GM18519 (cell line): Measurements from ENCODE around the gene PRDM16.
"Not testable (repeated sequence)": the region's sequence is repeated elsewhere in the genome, so short reads cannot be mapped to it uniquely, and the experiment has no call there.

ENCODE experiments used
- ATAC-seq: cut with Tn5 transposase; IDR thresholded peaks from one replicate; pipeline ENCODE4 v1.9.1; 2021; ENCODE audit warnings: mild to moderate bottlenecking, moderate library complexity; ENCODE audit not compliant: unreplicated experiment, low FRiP score

The PRDM16 gene

GRCh38 chr1:3155056-3155925 lies 86.3 kb downstream of the PRDM16 start:
- no peak for ATAC-seq

- no peak for ATAC-seq
Measured at GRCh38 chr1:3155926-3156220, 86.9 kb downstream of the PRDM16 start.

DNA sequence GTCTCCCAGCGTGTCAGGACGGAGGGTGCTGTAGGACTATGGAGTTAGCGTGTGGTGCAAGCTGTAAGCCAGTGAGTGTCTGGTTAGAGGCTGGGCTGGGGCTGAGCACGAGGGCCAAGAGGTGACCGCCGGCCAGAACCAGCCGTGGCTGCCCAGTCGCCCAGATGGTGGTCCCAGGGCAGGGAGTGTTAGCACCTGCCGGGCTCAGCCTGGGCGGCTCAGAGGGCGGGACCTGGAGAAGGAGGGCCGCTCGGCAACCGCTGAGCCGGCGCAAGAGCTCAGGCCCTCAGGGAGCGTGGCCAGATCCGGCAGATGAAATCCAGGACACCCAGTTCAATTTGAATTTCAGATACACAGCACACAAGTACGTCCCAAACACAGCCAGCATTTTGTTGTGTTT lies 87.9 kb downstream of the PRDM16 start:
- ATAC-seq, result no peak

DNA sequence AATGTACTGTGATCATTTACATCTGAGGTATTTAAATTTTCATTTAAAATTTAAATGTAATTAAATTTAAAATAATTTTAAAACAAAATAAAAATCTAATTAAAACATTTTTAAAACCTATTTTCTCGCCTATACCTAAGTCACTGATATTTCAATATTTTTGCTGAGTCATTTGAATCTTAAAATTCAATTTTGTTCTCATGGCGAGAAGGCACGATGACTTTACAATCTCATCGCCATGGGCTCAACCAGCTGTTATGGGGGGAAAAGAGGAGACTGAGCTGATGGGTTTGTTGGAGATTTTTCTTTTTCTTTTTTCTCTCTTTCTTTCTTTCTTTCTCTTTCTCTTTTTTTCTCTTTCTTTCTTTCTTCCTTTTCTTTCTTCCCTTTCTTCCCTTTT lies 89.3 kb downstream of the PRDM16 start:
- no peak for ATAC-seq

- no peak for ATAC-seq
Measured at GRCh38 chr1:3159121-3159520, 90.1 kb downstream of the PRDM16 start.

DNA sequence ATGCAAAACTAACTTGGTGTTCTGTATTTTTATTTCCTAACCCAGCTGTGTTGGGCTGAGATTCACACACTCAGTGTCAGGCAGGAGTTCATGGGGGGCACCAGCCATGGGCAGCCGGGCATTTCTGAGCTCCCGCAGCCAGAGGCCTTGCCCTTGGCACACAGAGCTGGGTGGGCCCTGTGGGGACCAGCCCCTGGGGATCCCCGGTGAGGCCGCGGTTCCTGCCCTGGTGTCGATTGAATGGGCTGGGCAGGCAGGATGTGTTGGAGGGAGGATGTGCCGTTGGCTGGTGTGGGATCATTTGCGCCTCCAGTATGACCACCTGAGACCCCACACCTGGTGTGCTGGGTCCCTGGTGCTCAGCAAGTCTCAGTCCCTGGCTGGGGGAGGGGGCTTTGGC lies 91.0 kb downstream of the PRDM16 start:
- ATAC-seq, result no peak

GRCh38 chr1:3160647-3161145 lies 91.7 kb downstream of the PRDM16 start:
- ATAC-seq, result no peak

DNA sequence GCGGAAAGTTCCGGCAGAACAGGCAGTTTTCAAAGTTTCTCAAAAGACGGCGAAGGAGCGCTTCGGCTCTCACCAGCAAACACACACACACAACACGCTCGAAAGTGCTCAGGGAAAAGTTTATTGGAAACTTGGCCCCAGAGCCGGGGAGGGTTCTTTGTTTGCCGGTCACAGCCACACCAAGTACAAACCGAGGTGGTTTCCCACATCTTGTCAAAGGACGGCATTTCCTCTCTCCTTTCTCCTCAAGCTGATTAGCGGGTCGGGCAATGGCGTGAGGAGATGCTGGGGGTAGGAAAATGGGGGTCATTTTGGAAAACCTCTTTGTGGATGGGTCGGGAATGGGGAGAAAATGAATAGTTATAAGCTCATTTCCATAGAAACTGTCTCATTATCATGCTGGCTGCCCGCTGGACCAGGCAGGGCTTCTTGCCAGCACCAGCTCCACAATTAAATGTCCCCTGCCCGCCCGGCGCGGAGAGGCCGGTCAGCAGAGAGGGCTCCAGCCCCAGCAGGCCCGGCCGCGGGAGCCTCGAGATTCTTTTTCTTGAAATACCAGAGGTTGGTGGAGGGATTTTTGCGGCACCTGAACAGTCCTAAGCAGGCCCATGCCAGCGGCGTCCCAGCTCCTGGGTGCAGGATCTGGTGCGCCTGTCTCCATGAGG lies 92.3 kb downstream of the PRDM16 start:
- no peak for ATAC-seq

- no peak for ATAC-seq
Measured at GRCh38 chr1:3162322-3162882, 93.4 kb downstream of the PRDM16 start.

GRCh38 chr1:3163356-3163755 lies 94.4 kb downstream of the PRDM16 start:
- no peak for ATAC-seq

GRCh38 chr1:3164671-3165070 lies 95.7 kb downstream of the PRDM16 start:
- no peak for ATAC-seq

DNA sequence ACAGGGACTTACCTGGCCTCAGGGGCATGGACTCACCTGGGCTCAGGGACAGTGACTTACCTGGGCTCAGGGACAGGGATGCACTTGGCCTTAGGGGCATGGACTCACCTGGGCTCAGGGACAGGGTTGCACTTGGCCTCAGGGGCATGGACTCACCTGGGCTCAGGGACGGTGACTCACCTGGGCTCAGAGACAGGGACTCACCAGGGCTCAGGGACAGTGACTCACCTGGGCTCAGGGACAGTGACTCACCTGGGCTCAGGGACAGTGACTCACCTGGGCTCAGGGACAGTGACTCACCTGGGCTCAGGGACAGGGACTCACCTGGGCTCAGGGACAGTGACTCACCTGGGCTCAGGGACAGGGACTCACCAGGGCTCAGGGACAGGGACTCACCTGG lies 96.2 kb downstream of the PRDM16 start:
- ATAC-seq, result not testable (repeated sequence)

DNA sequence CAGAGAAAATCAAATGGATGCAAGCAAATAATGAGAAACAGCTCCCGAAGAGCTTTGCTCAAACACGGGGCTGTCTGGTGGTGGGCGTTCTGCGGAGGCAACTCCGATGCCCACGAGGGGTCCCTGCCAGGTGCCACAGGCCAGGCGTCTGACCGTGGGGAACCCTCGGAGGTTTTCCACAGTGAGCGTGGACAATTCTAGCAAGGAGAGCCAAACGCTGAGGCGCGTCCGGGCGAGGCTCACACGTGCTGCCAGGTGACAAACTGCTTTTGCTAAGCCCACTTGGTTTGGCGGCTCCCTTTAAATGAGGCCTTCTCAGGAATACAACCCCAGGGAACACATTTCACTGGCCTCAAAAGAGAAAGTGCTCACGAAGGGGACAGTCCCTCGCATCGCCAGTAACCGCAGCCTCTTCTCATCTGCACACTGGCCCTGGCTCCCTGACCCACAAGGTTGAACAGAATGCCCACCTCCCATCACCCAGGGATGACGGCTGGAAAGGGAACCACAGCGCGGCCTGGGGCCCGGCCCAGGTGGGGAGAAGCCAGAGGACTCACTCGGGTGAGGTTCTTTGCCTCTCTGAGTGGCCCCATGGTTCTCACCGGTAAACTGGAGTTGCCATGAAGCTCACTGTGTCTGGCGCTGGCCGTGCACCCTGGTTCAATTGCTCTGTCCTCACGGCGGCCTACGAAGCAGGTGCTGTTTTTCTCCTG lies 97.4 kb downstream of the PRDM16 start:
- no peak for ATAC-seq

GRCh38 chr1:3167255-3167654 lies 98.3 kb downstream of the PRDM16 start:
- no peak for ATAC-seq

GRCh38 chr1:3168678-3169077 lies 99.7 kb downstream of the PRDM16 start:
- no peak for ATAC-seq

- ATAC-seq, result no peak
Measured at GRCh38 chr1:3169665-3170356, 100.8 kb downstream of the PRDM16 start.

DNA sequence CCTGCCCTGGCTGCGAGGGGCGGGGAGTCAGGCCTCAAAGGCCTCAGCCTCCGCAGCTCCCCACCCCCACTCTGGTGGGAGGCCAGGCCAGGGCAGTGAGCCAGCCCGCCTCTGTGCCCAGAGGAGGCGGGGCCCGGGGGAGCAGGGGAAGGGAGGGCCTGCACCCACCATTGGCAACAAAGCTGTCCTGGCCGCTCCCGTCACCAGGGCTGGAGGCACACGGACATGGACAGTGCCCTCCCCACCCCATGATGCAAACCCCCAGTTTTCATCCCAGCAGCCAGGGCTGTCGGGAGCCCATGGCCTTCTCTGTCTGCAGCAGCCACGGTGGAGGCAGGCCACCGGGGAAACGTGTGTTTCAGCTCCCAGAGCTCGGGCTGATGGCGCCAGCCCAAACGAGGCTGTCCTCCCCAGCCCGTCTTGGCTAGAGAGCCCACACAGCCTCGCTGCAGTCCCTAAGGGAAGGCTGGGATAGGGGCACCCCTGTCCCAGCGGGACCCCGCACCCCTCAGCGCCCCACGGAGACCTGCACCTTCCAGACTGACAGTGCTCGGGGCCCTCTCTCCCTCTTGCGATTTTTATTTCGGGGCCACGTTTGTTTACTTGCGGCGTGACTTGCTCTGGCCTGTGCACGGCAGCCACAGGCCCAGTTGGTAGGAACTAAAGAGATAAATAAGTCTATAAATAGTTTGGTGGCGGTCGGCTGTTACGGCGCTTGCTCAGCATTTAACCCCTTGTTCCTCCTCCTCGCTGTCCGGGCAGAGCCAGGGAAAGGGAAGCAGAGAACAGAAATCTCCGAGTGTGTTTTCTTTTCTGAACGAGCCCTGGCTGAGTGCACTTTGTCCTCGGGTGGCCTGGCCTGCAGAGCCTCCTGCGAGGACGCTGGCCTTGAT lies 101.8 kb downstream of the PRDM16 start:
- no peak for ATAC-seq

DNA sequence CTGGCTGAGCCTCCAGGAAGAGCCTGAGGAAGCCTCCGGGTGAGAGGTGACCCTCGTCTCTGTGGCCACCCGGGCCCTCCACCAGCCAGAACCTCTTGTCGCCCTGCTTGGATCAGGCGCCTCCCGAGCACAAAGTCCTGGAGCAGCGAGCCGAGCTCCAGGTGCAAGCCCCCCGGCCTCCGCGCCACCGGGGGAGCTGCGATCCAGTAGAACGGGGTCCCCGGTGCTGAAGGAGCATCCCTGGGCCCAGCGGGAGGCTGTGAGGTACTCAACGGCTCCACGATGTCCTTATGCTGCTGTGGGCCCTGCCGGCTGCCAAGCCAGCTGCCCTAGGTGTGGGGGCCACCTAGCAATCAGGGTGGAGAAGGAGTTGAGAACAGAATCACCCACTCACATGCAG lies 102.8 kb downstream of the PRDM16 start:
- ATAC-seq, result no peak
